ENCODE data around the gene ADARB1. TPM values are rescaled to one million over a fixed set of nuclear protein-coding genes. Genes with fewer than 3 reads are reported as not detected.

Gene ADARB1
- total and polyA plus RNA-seq, 2 of the 8 experiments (the other 6 are each of a cell fraction or from before 2014, with no cell fraction given), result 4.7 to 14.9 TPM

- Histone ChIP-seq H3K27me3 (replicated peaks in 1 of 4; ENCODE audit: control insufficient read depth in 3 of 4, extremely low read depth in 1 of 4, insufficient read depth in 3 of 4, low read length in 3 of 4) (no peaks in the 10 kb centered on the region), H4K8ac (ENCODE audit: extremely low read depth, insufficient read depth, low read length) (no peak overlapping the region), H3K23me2 (ENCODE audit: low read depth, low read length) (no peaks in the 10 kb centered on the region), H3K56ac (replicated peaks; ENCODE audit: insufficient read length, low read depth, low read length) (no peak overlapping the region), H2BK15ac (ENCODE audit: low read length) (no peak overlapping the region), H3K4ac (replicated peaks; ENCODE audit: insufficient read length, low read depth, low read length) (no peak overlapping the region), H3K27ac (ENCODE audit: low read depth, low read length) (no peak overlapping the region), H3K14ac (ENCODE audit: insufficient read length) (no peak overlapping the region), H3K23ac (ENCODE audit: insufficient read length) (no peak overlapping the region), H3K79me2 (ENCODE audit: control insufficient read depth in 1 of 2, insufficient read depth in 2 of 2, low read length in 2 of 2) (no peaks in the 10 kb centered on the region), H3K36me3 (ENCODE audit: control insufficient read depth in 2 of 4, insufficient read depth in 4 of 4, low read length in 3 of 4) (no peaks in the 10 kb centered on the region), H3K9me3 (ENCODE audit: insufficient read depth in 2 of 2, low read depth in 1 of 2, low read length in 1 of 2) (no peaks in the 10 kb centered on the region), H2AFZ (ENCODE audit: low read length) (no peak overlapping the region), H3K9ac (replicated peaks in 1 of 4; ENCODE audit: extremely low read depth in 1 of 4, low read depth in 3 of 4, low read length in 3 of 4) (no peak overlapping the region), H3K4me3 (ENCODE audit: extremely low read depth in 1 of 4, insufficient read depth in 2 of 4, low read depth in 3 of 4, low read length in 4 of 4) (no peak overlapping the region), H3K18ac (ENCODE audit: extremely low read depth, low read length) (no peak overlapping the region), H2AK5ac (ENCODE audit: low read depth, low read length) (no peak overlapping the region), H2BK12ac (ENCODE audit: low read depth, low read length) (no peak overlapping the region), H3K4me2 (ENCODE audit: insufficient read depth in 1 of 2, low read depth in 2 of 2, low read length in 2 of 2) (no peak overlapping the region), H3K79me1 (ENCODE audit: low read depth, low read length) (peaks cover 4% of the 10 kb centered on the region), H3K4me1 (replicated peaks in 1 of 4; ENCODE audit: control insufficient read depth in 3 of 4, insufficient read depth in 4 of 4, low read length in 3 of 4) (no peaks in the 10 kb centered on the region), H4K91ac (replicated peaks; ENCODE audit: insufficient read length, low read length) (no peak overlapping the region), H2BK120ac (replicated peaks; ENCODE audit: low read depth, low read length) (no peak overlapping the region), H4K20me1 (replicated peaks in 1 of 2; ENCODE audit: control insufficient read depth in 1 of 2, insufficient read depth in 2 of 2, low read length in 2 of 2) (peaks cover 0 to 8% of the 10 kb centered on the region in 2 experiments), H2BK20ac (ENCODE audit: low read length) (no peak overlapping the region), H4K5ac (ENCODE audit: insufficient read length, low read depth, low read length) (no peak overlapping the region), H2BK5ac (ENCODE audit: low read depth, low read length) (no peak overlapping the region)
- ChIA-PET POLR2A (ENCODE audit: partially characterized antibody) (no interaction called here), CTCF (ENCODE audit: partially characterized antibody) (interaction anchor here (0.7 to 4.5 kb wide), 4 partner anchors 20 to 874 kb away, joined by 3 to 24 read pairs (median 6); no protein-coding TSS in a partner anchor)
- 87% methylated on average over 6 of the region's 6 CpGs; no CpG with 5 or more reads in 1 of the 2 experiments for WGBS, 2 experiments (ENCODE audit: extremely low coverage in 1 of 2, insufficient coverage in 1 of 2, insufficient read length in 1 of 2, insufficient replicate concordance in 2 of 2, low coverage in 1 of 2, low lambda C conversion rate in 2 of 2, missing lambda C conversion rate in 1 of 2)
- no peak for DNase-seq (ENCODE audit: low read depth in 1 of 2, low spot score in 2 of 2)
- FAIRE-seq, result no peak
- no peak for TF ChIP-seq RFX5 (IDR thresholded peaks at IDR 0.05; ENCODE audit: borderline replicate concordance, low read depth, low read length)
- TF ChIP-seq BRCA1 (IDR thresholded peaks at IDR 0.05; ENCODE audit: low read depth, low read length), result no peak
Measured at GRCh38 chr21:45108034-45108790, 33.8 kb downstream of the ADARB1 start.

Data from H1 (cell line).